ENCODE data around the gene CCL24. TPM values are rescaled to one million over a fixed set of nuclear protein-coding genes. Genes with fewer than 3 reads are reported as not detected.
"Not testable (repeated sequence)": the region's sequence is repeated elsewhere in the genome, so short reads cannot be mapped to it uniquely, and the experiment has no call there.

CCL24 gene
- total RNA-seq, 6 experiments from 2014 or later, result 1.1 to 1.2 TPM; not detected in 4

- Histone ChIP-seq H3K4me3 (no peak within 1 kb of the TSS), H3K27ac (no peak within 1 kb of the TSS), H3K36me3 (no peaks in the 10 kb centered on the region), H3K9me3 (no peaks in the 10 kb centered on the region), H3K27me3 (no peaks in the 10 kb centered on the region), H3K4me1 (no peaks in the 10 kb centered on the region)
- WGBS (ENCODE audit: insufficient coverage, low coverage, low lambda C conversion rate, missing lambda C conversion rate), result 50% methylated on average over 9 of the region's 9 CpGs
- DNase-seq (no peak), ATAC-seq (peak in 3 of 4 donors; percentile 23 to 52 (median 38))
- intact Hi-C loops (cut with DNase I), result no loop called here
- TF ChIP-seq CTCF (IDR thresholded peaks at IDR 0.05) (no peak), POLR2A (IDR thresholded peaks at IDR 0.05) (no peak)
Observed at GRCh38 chr7:75772081-75773077, 41.2 kb downstream of the CCL24 start, which contains the start of gene CCL26. TSS of gene CCL26 (minus strand) at chr7:75772211. CDS start at chr7:75772176, 35 bp downstream.

- Histone ChIP-seq H3K36me3 (no peaks in the 10 kb centered on the region), H3K4me3 (no peak overlapping the region), H3K27me3 (no peaks in the 10 kb centered on the region), H3K4me1 (no peaks in the 10 kb centered on the region), H3K9me3 (no peaks in the 10 kb centered on the region), H3K27ac (no peak overlapping the region)
- ATAC-seq, result no peak
- intact Hi-C loops (cut with DNase I), result no loop called here
- 88% methylated on average over 1 of the region's 1 CpG for WGBS (ENCODE audit: insufficient coverage, low coverage, low lambda C conversion rate, missing lambda C conversion rate)
- no peak for DNase-seq
- TF ChIP-seq POLR2A (IDR thresholded peaks at IDR 0.05) (no peak), CTCF (IDR thresholded peaks at IDR 0.05) (no peak)
Observed at GRCh38 chr7:75771224-75771623, 42.4 kb downstream of the CCL24 start.

- no peaks in the 10 kb centered on the region for H3K9me3 ChIP-seq
- intact Hi-C loops (cut with DNase I), result no loop called here
- H3K27ac ChIP-seq, result no peak overlapping the region
- H3K27me3 ChIP-seq, result no peaks in the 10 kb centered on the region
- TF ChIP-seq POLR2A (IDR thresholded peaks at IDR 0.05) (no peak), CTCF (IDR thresholded peaks at IDR 0.05) (peak; percentile 50 to 86 (median 76))
- no peaks in the 10 kb centered on the region for H3K36me3 ChIP-seq
- ATAC-seq (peak; percentile 93 to 99 (median 96)), DNase-seq (no peak)
- no peak overlapping the region for H3K4me3 ChIP-seq
- 20% methylated on average over 2 of the region's 2 CpGs for WGBS (ENCODE audit: insufficient coverage, low coverage, low lambda C conversion rate, missing lambda C conversion rate)
- no peaks in the 10 kb centered on the region for H3K4me1 ChIP-seq
Observed at GRCh38 chr7:75762350-75762917, 51.2 kb downstream of the CCL24 start.

GRCh38 chr7:75761801-75762200, 51.8 kb downstream of the CCL24 start:
- H3K27ac ChIP-seq; H3K4me1 ChIP-seq; DNase-seq; H3K27me3 ChIP-seq; ATAC-seq; H3K36me3 ChIP-seq; intact Hi-C loops (cut with DNase I); H3K4me3 ChIP-seq; H3K9me3 ChIP-seq: not testable (repeated sequence)
- 69% methylated on average over 3 of the region's 3 CpGs for WGBS (ENCODE audit: insufficient coverage, low coverage, low lambda C conversion rate, missing lambda C conversion rate)

Other genes with a start within 250 kb of the CCL24 start
- gene HIP1, start 74.9 kb downstream of the CCL24 start, total RNA-seq, result 10 to 100 TPM; 17.6 to 23.0 (median 18.8) TPM
- gene CCL26, start 41.6 kb downstream of the CCL24 start, total RNA-seq, result not detected
- 10 to 100 TPM; 24.4 to 56.1 (median 31.7) TPM for gene RHBDD2, start 65.2 kb upstream of the CCL24 start, total RNA-seq
- gene POR, start 101.3 kb upstream of the CCL24 start, total RNA-seq, result 1,000 to 10,000 TPM in 1 of 6 experiments, 100 to 1,000 TPM in 5; 370 to 1,042 (median 725) TPM
- gene TMEM120A, start 180.8 kb upstream of the CCL24 start, total RNA-seq, result 100 to 1,000 TPM in 1 of 6 experiments, 10 to 100 TPM in 5; 20.8 to 104 (median 53.1) TPM
- gene STYXL1, start 234.2 kb upstream of the CCL24 start, total RNA-seq, result 10 to 100 TPM; 13.8 to 28.5 (median 21.2) TPM
- gene MDH2, start 234.3 kb upstream of the CCL24 start, total RNA-seq, result 100 to 1,000 TPM; 130 to 178 (median 164) TPM

Measured in right lobe of liver (tissue), 6 donors.